LHCN-M2 (cell line): ENCODE results near the gene STYXL2. TPM values are rescaled to one million over a fixed set of nuclear protein-coding genes. Genes with fewer than 3 reads are reported as not detected.
A peak's percentile ranks its signal among the peaks of the same experiment; 100 is the strongest.

Experiments
- DNase-seq: peaks from one replicate; pipeline ENCODE4 v3.0.0-alpha.2; 2012; ENCODE audit warnings: low read depth
- total RNA-seq: library from RNA; depleted of rRNA; stranded (reverse); fragments of >200 nt; gene quantifications from 2 replicates; pipeline ENCODE4 v1.2.3, GENCODE V29; 2014

The STYXL2 gene
- total RNA-seq, 1 experiment from 2014 or later = 4.8 TPM

- DNase-seq = no peak
Measured at GRCh38 chr1:167077868-167078210, 16.0 kb upstream of the STYXL2 start.

GRCh38 chr1:167081594-167082156, 12.2 kb upstream of the STYXL2 start:
- DNase-seq = no peak

- no peak for DNase-seq
Measured at GRCh38 chr1:167082511-167083027, 11.3 kb upstream of the STYXL2 start.

- no peak for DNase-seq
Measured at GRCh38 chr1:167083066-167083665, 10.7 kb upstream of the STYXL2 start.

- DNase-seq = no peak
Measured at GRCh38 chr1:167083871-167084270, 10.0 kb upstream of the STYXL2 start.

- no peak for DNase-seq
Measured at GRCh38 chr1:167084757-167085156, 9.1 kb upstream of the STYXL2 start.

- no peak for DNase-seq
Measured at GRCh38 chr1:167086033-167086432, 7.8 kb upstream of the STYXL2 start.

- no peak for DNase-seq
Measured at GRCh38 chr1:167086768-167087167, 7.1 kb upstream of the STYXL2 start.

- DNase-seq = no peak
Measured at GRCh38 chr1:167088746-167089417, 5.0 kb upstream of the STYXL2 start.

GRCh38 chr1:167089939-167090313, 3.9 kb upstream of the STYXL2 start:
- DNase-seq = no peak

- DNase-seq = no peak
Measured at GRCh38 chr1:167090314-167090942, 3.4 kb upstream of the STYXL2 start, which contains the start of gene GPA33. Gene GPA33 (minus strand): TSS chr1:167090377. CDS start chr1:167090287, 90 bp downstream.

GRCh38 chr1:167092653-167093052, 1.2 kb upstream of the STYXL2 start:
- DNase-seq = no peak

GRCh38 chr1:167094690-167095089, 815 bp downstream of the STYXL2 start:
- DNase-seq = peak; percentile 13

- DNase-seq = peak; percentile 79
Measured at GRCh38 chr1:167095368-167095767, 1.5 kb downstream of the STYXL2 start.

- no peak for DNase-seq
Measured at GRCh38 chr1:167099851-167100250, 6.0 kb downstream of the STYXL2 start.

GRCh38 chr1:167100730-167101129, 6.9 kb downstream of the STYXL2 start:
- no peak for DNase-seq

GRCh38 chr1:167101754-167102153, 7.9 kb downstream of the STYXL2 start:
- DNase-seq = no peak

- DNase-seq = no peak
Measured at GRCh38 chr1:167102906-167103573, 9.2 kb downstream of the STYXL2 start.

- DNase-seq = no peak
Measured at GRCh38 chr1:167104256-167104633, 10.4 kb downstream of the STYXL2 start.

GRCh38 chr1:167105271-167106118, 11.6 kb downstream of the STYXL2 start:
- no peak for DNase-seq

GRCh38 chr1:167106119-167106461, 12.2 kb downstream of the STYXL2 start:
- no peak for DNase-seq
